ENCODE results near the gene SUN1. TPM values are rescaled to one million over a fixed set of nuclear protein-coding genes. Genes with fewer than 3 reads are reported as not detected.

SUN1 gene
- total and polyA plus RNA-seq, 2 of the 8 experiments (the other 6 are each of a cell fraction or from before 2014, with no cell fraction given), result 108 to 158 TPM

GRCh38 chr7:874031-874749, 41.9 kb downstream of the SUN1 start:
- Histone ChIP-seq H4K8ac (ENCODE audit: extremely low read depth, insufficient read depth, low read length) (no peak overlapping the region), H3K56ac (replicated peaks; ENCODE audit: insufficient read length, low read depth, low read length) (no peak overlapping the region), H3K27me3 (replicated peaks in 1 of 4; ENCODE audit: control insufficient read depth in 3 of 4, extremely low read depth in 1 of 4, insufficient read depth in 3 of 4, low read length in 3 of 4) (no peaks in the 10 kb centered on the region), H3K36me3 (ENCODE audit: control insufficient read depth in 2 of 4, insufficient read depth in 4 of 4, low read length in 3 of 4) (peaks cover 0 to 35% (median 22%) of the 10 kb centered on the region in 4 experiments; a peak in 7 of 8 replicates), H4K20me1 (replicated peaks in 1 of 2; ENCODE audit: control insufficient read depth in 1 of 2, insufficient read depth in 2 of 2, low read length in 2 of 2) (peaks cover 6 to 9% of the 10 kb centered on the region in 2 experiments), H2BK120ac (replicated peaks; ENCODE audit: low read depth, low read length) (no peak overlapping the region), H3K23ac (ENCODE audit: insufficient read length) (no peak overlapping the region), H3K4me1 (replicated peaks in 1 of 4; ENCODE audit: control insufficient read depth in 3 of 4, insufficient read depth in 4 of 4, low read length in 3 of 4) (peaks cover 0 to 5% (median 0%) of the 10 kb centered on the region in 4 experiments; a peak in 5 of 7 replicates), H3K27ac (ENCODE audit: low read depth, low read length) (no peak overlapping the region), H3K18ac (ENCODE audit: extremely low read depth, low read length) (peak overlapping the region; percentile 51; the same call in 1 of the 2 replicates), H3K4ac (replicated peaks; ENCODE audit: insufficient read length, low read depth, low read length) (peak overlapping the region; percentile 24), H3K14ac (ENCODE audit: insufficient read length) (no peak overlapping the region), H3K4me3 (ENCODE audit: extremely low read depth in 1 of 4, insufficient read depth in 2 of 4, low read depth in 3 of 4, low read length in 4 of 4) (no peak overlapping the region), H2BK5ac (ENCODE audit: low read depth, low read length) (no peak overlapping the region; the same call in 1 of the 2 replicates), H2AK5ac (ENCODE audit: low read depth, low read length) (no peak overlapping the region), H2BK12ac (ENCODE audit: low read depth, low read length) (peak overlapping the region; percentile 45; the same call in 1 of the 2 replicates), H2AFZ (ENCODE audit: low read length) (no peak overlapping the region), H3K79me2 (ENCODE audit: control insufficient read depth in 1 of 2, insufficient read depth in 2 of 2, low read length in 2 of 2) (peaks cover 11 to 20% of the 10 kb centered on the region in 2 experiments), H3K23me2 (ENCODE audit: low read depth, low read length) (peaks cover 5% of the 10 kb centered on the region; the same call in 1 of the 2 replicates), H4K91ac (replicated peaks; ENCODE audit: insufficient read length, low read length) (no peak overlapping the region), H2BK15ac (ENCODE audit: low read length) (no peak overlapping the region; the same call in 1 of the 2 replicates), H3K9me3 (ENCODE audit: insufficient read depth in 2 of 2, low read depth in 1 of 2, low read length in 1 of 2) (no peaks in the 10 kb centered on the region; a peak in 1 of 4 replicates), H3K79me1 (ENCODE audit: low read depth, low read length) (no peaks in the 10 kb centered on the region; the same call in 1 of the 2 replicates), H2BK20ac (ENCODE audit: low read length) (no peak overlapping the region), H4K5ac (ENCODE audit: insufficient read length, low read depth, low read length) (no peak overlapping the region), H3K9ac (replicated peaks in 1 of 4; ENCODE audit: extremely low read depth in 1 of 4, low read depth in 3 of 4, low read length in 3 of 4) (no peak overlapping the region), H3K4me2 (ENCODE audit: insufficient read depth in 1 of 2, low read depth in 2 of 2, low read length in 2 of 2) (no peak overlapping the region)
- WGBS, 2 experiments (ENCODE audit: extremely low coverage in 1 of 2, insufficient coverage in 1 of 2, insufficient read length in 1 of 2, insufficient replicate concordance in 2 of 2, low coverage in 1 of 2, low lambda C conversion rate in 2 of 2, missing lambda C conversion rate in 1 of 2), result 88% methylated on average over 9 of the region's 9 CpGs; no CpG with 5 or more reads in 1 of the 2 experiments
- DNase-seq (ENCODE audit: low read depth in 1 of 2, low spot score in 2 of 2) (no peak), FAIRE-seq (no peak)
- POLR2A ChIA-PET (ENCODE audit: partially characterized antibody), result interaction anchor here (0.6 to 1.0 kb wide), 2 partner anchors 15 to 57 kb away, joined by 3 to 5 read pairs; no protein-coding TSS in a partner anchor
- TF ChIP-seq CEBPB (IDR thresholded peaks at IDR 0.05; ENCODE audit: low read depth, low read length), result peak; percentile 45; the same call in 1 of the 2 replicates
- no peak for TF ChIP-seq CTBP2 (IDR thresholded peaks at IDR 0.05; ENCODE audit: borderline replicate concordance, insufficient read depth, insufficient read length, low read length)
- CTCF ChIA-PET (ENCODE audit: partially characterized antibody), result interaction anchor here (0.6 to 4.7 kb wide), 24 partner anchors 10 to 699 kb away, joined by 3 to 38 read pairs (median 4); partner anchors contain the start of gene SUN1
